Liver (tissue), 9 donors: ENCODE measurements around the gene HEG1. TPM values are rescaled to one million over a fixed set of nuclear protein-coding genes. Genes with fewer than 3 reads are reported as not detected.

Experiments used
- DNase-seq: peaks from one replicate; pipeline ENCODE4 v3.0.0-alpha.2; 2017; ENCODE audit warnings: low spot score
- H3K27ac ChIP-seq, 2 donors: one replicate each; pipeline ENCODE4 v1.7.0; 2013; ENCODE audit warnings: inconsistent platforms in 2 of 2, low read length in 2 of 2, control low read depth in 1 of 2, low read depth in 1 of 2, mild to moderate bottlenecking in 1 of 2
- H3K27me3 ChIP-seq, 4 donors: one replicate each; pipeline versions ENCODE4 v1.6.1 to v1.7.0; 2013; ENCODE audit warnings: low read length in 3 of 4, inconsistent platforms in 1 of 4, mild to moderate bottlenecking in 1 of 4, moderate library complexity in 1 of 4; ENCODE audit not compliant: control insufficient read depth in 4 of 4, insufficient read depth in 4 of 4
- H3K36me3 ChIP-seq, 4 donors: one replicate each; pipeline versions ENCODE4 v1.6.1 to v1.7.0; 2013; ENCODE audit warnings: low read length in 3 of 4, mild to moderate bottlenecking in 3 of 4, low read depth in 1 of 4, moderate library complexity in 1 of 4; ENCODE audit not compliant: control insufficient read depth in 4 of 4, insufficient read depth in 3 of 4
- H3K4me1 ChIP-seq, 4 donors: one replicate each; pipeline versions ENCODE4 v1.6.1 to v1.7.0; 2013; ENCODE audit warnings: low read length in 3 of 4, mild to moderate bottlenecking in 3 of 4, moderate library complexity in 1 of 4; ENCODE audit not compliant: control insufficient read depth in 4 of 4, insufficient read depth in 4 of 4
- H3K4me3 ChIP-seq, 3 donors: one replicate each; pipeline versions ENCODE4 v1.6.1 to v1.7.0; 2013; ENCODE audit warnings: low read length in 3 of 3, control low read depth in 1 of 3, low read depth in 1 of 3, mild to moderate bottlenecking in 1 of 3
- H3K9ac ChIP-seq, 2 donors: one replicate each; pipeline ENCODE4 v1.7.0; 2013; ENCODE audit warnings: low read length in 2 of 2, mild to moderate bottlenecking in 2 of 2, moderate library complexity in 2 of 2, control low read depth in 1 of 2, low read depth in 1 of 2
- H3K9me3 ChIP-seq, 4 donors: one replicate each; pipeline versions ENCODE4 v1.6.1 to v1.7.0; 2013; ENCODE audit warnings: low read length in 3 of 4; ENCODE audit not compliant: control insufficient read depth in 4 of 4
- HNF4G ChIP-seq: IDR thresholded peaks from 2 replicates; pipeline ENCODE4 v1.6.1; 2016; ENCODE audit warnings: antibody characterized with exemption
- JUND ChIP-seq, 2 donors: IDR thresholded peaks; 2 replicates each; pipeline ENCODE4 v1.6.1; 2016; ENCODE audit warnings: antibody characterized with exemption in 2 of 2
- NR2F2 ChIP-seq: IDR thresholded peaks from 2 replicates; pipeline ENCODE4 v1.6.1; 2016; ENCODE audit warnings: antibody characterized with exemption
- RAD21 ChIP-seq, 2 donors: IDR thresholded peaks; 2 replicates each; pipeline ENCODE4 v1.6.1; 2016; ENCODE audit warnings: antibody characterized with exemption in 2 of 2, mild to moderate bottlenecking in 2 of 2
- REST ChIP-seq: IDR thresholded peaks from 2 replicates; pipeline ENCODE4 v1.6.1; 2016; ENCODE audit warnings: antibody characterized with exemption, mild to moderate bottlenecking
- SP1 ChIP-seq: IDR thresholded peaks from 2 replicates; pipeline ENCODE4 v1.6.1; 2018; ENCODE audit warnings: antibody characterized with exemption, mild to moderate bottlenecking
- TAF1 ChIP-seq: conservative IDR thresholded peaks from 2 replicates; pipeline ENCODE4 v1.6.1; 2016; ENCODE audit warnings: antibody characterized with exemption, mild to moderate bottlenecking
- YY1 ChIP-seq: IDR thresholded peaks from 2 replicates; pipeline ENCODE4 v1.6.1; 2016; ENCODE audit warnings: antibody characterized with exemption, mild to moderate bottlenecking
- WGBS: extraction: QIAGEN DNeasy Blood & Tissue Kit; methylation state at CpG from one replicate; pipeline ENCODE4 v1.1.7; 2013; 5-methylcytosine and 5-hydroxymethylcytosine counted together
- polyA plus RNA-seq, 2 donors: library from polyadenylated mRNA; stranded (reverse) in 1 of 2; unstranded in 1 of 2; fragments of 200-250 nt in 1 of 2; fragments of >200 nt in 1 of 2; fragmentation: Nextera tagmentation in 1 of 2; extraction: Ambion mirVana in 1 of 2; gene quantifications; one replicate each; pipeline versions ENCODE4 v1.2.1 to v1.2.3, GENCODE V29; 2013 to 2015
- total RNA-seq, 2 donors: library from RNA; depleted of rRNA; stranded (reverse); fragments of >200 nt; gene quantifications; one replicate each; pipeline ENCODE4 v1.2.3, GENCODE V29; 2014
- TF ChIP-seq, protein P1 (sequence below): fragments of 150-350 bp; IDR thresholded peaks from 2 replicates; pipeline ENCODE4 v1.5.1; 2017; ENCODE audit warnings: improper control_type of control experiment, low read depth, low read length; ENCODE audit not compliant: missing input control
- donor health status: healthy.
- donor health status: healthy.
- donor health status: healthy.
- donor health status: healthy.
- donor health status: healthy.

The HEG1 gene
- total and polyA plus RNA-seq, 4 donors = 1.4 to 16.0 (median 5.3) TPM

DNA sequence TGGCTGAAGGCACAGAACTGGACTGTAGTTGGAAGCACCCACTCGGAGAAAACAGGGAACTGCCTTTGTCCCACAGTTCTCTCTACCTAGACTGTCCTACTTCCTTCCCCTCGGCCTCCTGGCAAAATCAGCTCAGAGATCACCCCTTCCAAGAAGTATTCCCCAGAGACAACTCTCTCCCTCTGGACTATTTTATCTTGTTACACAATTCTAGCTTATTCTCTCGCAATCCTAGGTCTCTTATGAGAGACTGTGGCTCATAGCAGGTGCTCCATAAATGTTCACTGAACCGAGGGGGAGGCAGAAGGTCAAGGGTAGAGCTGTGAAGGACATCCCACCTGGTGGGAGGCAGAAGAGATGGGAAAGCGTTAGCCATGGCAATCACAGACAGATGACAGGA lies 10.6 kb downstream of the HEG1 start:
- Histone ChIP-seq H3K27me3 (no peaks in the 10 kb centered on the region), H3K27ac (no peak overlapping the region), H3K36me3 (no peaks in the 10 kb centered on the region), H3K9ac (no peak overlapping the region), H3K4me1 (peaks cover 0 to 7% (median 0%) of the 10 kb centered on the region in 4 donors), H3K4me3 (no peak overlapping the region), H3K9me3 (no peaks in the 10 kb centered on the region)
- TF ChIP-seq SP1 (no peak), RAD21 (IDR thresholded peaks at IDR 0.05) (no peak), HNF4G (no peak), YY1 (no peak)
- TF ChIP-seq, protein P1, sequence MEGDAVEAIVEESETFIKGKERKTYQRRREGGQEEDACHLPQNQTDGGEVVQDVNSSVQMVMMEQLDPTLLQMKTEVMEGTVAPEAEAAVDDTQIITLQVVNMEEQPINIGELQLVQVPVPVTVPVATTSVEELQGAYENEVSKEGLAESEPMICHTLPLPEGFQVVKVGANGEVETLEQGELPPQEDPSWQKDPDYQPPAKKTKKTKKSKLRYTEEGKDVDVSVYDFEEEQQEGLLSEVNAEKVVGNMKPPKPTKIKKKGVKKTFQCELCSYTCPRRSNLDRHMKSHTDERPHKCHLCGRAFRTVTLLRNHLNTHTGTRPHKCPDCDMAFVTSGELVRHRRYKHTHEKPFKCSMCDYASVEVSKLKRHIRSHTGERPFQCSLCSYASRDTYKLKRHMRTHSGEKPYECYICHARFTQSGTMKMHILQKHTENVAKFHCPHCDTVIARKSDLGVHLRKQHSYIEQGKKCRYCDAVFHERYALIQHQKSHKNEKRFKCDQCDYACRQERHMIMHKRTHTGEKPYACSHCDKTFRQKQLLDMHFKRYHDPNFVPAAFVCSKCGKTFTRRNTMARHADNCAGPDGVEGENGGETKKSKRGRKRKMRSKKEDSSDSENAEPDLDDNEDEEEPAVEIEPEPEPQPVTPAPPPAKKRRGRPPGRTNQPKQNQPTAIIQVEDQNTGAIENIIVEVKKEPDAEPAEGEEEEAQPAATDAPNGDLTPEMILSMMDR = no peak
- DNase-seq = no peak
- WGBS = 67% methylated on average over 5 of the region's 5 CpGs

- no peak for TF ChIP-seq REST
- no peak for TF ChIP-seq TAF1
- H3K4me3 ChIP-seq = no peak overlapping the region
- no peaks in the 10 kb centered on the region for H3K9me3 ChIP-seq
- H3K36me3 ChIP-seq = no peaks in the 10 kb centered on the region
- H3K9ac ChIP-seq = no peak overlapping the region
- H3K27ac ChIP-seq = peak overlapping the region; percentile 32 to 35
- H3K27me3 ChIP-seq = no peaks in the 10 kb centered on the region
- peaks cover 0 to 7% (median 0%) of the 10 kb centered on the region in 4 donors for H3K4me1 ChIP-seq
- 77% methylated on average over 20 of the region's 20 CpGs for WGBS
- DNase-seq = no peak
These were observed 12.1 kb downstream of the HEG1 start for GRCh38 chr3:125043599-125044151.

DNA sequence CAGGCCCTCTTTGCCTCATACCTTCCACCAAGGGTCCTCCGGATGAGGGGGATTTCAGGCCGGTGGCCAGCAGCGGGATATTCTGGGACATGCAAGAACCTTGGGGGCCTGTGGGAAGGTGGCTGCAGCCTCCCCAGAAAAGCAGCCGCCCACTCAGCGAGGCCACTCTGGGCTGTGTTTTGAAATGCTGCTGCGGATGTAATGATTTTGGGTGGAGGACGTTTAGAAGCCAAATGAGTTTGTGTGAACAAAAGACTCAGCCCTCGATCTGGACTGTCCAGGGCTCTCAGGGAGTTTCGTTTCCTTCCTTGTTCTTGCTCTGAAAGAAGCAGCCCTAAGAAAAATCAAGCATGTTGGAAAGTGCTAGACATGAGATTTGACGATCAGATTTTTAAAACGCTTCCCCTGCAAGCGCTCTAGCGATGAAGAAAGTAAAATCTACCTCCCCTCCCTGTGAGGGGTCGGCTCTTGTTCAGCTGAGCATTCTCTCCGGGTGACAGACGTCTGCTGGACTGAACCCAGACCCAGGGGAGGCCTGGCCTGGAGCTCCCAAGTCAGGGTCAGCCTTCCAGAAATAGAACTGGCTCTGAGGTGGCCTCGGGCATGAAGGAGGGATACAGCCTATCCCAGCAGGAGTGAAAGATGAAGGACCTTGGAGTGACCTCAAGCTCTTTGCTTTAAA lies 12.9 kb downstream of the HEG1 start:
- H3K27ac ChIP-seq = peak overlapping the region; percentile 32 to 35
- no peak overlapping the region for H3K4me3 ChIP-seq
- 66% methylated on average over 17 of the region's 17 CpGs for WGBS
- H3K27me3 ChIP-seq = no peaks in the 10 kb centered on the region
- no peak overlapping the region for H3K9ac ChIP-seq
- H3K4me1 ChIP-seq = peaks cover 0 to 7% (median under 1%) of the 10 kb centered on the region in 4 donors
- TF ChIP-seq JUND (IDR thresholded peaks at IDR 0.05) = no peak
- TF ChIP-seq NR2F2 = peak; percentile 69
- peak in 1 of 2 donors; percentile 13 for TF ChIP-seq RAD21 (IDR thresholded peaks at IDR 0.05)
- no peak for DNase-seq
- H3K9me3 ChIP-seq = no peaks in the 10 kb centered on the region
- no peaks in the 10 kb centered on the region for H3K36me3 ChIP-seq
